Activated T-cell treated with anti-CD3 and anti-CD28 coated beads for 4 hours (primary cell): Measurements from ENCODE around the gene EFNA4.

Experiments used
- DNase-seq: peaks from one replicate; pipeline ENCODE4 v3.0.0-alpha.2; 2020

The EFNA4 gene

GRCh38 chr1:155052439-155053395, 10.8 kb upstream of the EFNA4 start:
- DNase-seq, result no peak

DNA sequence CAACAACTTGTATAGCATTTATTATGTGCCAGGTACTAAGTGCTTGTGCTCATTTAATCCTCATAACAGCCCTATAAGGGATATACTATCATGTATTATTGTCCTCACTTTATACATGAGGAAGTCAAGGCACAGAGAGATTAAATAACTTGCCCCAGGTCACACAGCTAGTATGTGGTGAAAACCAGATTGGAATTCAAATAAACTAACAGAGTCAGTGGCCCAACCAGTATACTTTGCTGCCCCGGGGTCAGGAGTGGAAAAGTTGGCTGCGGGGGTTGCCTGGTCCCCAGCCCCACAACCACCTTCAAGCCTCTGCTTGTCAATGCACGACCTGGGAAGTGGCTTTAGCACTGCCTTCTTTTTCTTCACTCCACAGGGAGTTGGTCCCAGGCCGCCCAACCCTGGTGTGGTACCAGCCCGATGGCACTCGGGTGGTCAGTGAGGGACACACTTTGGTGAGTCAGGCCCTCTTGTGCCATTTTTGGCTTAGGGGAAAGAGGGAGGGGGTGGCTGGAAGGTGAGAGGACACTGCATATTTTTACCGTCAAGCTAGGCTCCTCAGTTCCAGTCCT, 9.9 kb upstream of the EFNA4 start:
- no peak for DNase-seq

DNA sequence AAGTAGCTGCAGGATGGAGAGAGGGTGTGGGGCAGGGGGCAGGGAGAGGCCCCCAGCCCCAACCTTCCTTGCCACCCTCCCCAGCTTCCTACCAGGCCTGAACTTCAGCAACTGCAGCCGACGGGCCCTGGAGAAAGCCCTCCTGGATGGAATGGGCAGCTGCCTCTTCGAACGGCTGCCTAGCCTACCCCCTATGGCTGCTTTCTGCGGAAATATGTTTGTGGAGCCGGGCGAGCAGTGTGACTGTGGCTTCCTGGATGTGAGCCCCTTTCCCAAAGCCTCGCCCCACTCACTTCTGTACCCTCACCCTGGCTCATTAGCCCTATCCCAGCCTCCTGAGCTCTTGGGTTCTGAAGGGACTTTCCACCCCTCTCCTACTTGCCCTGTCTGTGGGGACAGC, 6.4 kb upstream of the EFNA4 start:
- DNase-seq, result no peak

GRCh38 chr1:155057788-155058211, 5.7 kb upstream of the EFNA4 start:
- DNase-seq, result no peak

GRCh38 chr1:155060736-155061135, 2.8 kb upstream of the EFNA4 start:
- no peak for DNase-seq

- DNase-seq, result peak; percentile 97
These were observed 2.0 kb upstream of the EFNA4 start for GRCh38 chr1:155061381-155062150.

DNA sequence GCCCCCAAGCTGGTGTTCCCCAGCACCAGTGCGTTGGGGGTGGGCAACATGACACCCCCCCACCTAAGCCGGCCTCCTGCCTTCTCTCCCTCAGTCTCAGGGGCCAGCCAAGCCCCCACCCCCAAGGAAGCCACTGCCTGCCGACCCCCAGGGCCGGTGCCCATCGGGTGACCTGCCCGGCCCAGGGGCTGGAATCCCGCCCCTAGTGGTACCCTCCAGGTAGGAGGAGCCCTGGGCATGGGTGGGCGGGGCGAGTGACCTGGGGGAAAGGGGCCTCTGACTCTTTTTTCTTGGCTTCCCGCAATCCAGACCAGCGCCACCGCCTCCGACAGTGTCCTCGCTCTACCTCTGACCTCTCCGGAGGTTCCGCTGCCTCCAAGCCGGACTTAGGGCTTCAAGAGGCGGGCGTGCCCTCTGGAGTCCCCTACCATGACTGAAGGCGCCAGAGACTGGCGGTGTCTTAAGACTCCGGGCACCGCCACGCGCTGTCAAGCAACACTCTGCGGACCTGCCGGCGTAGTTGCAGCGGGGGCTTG, 1.3 kb upstream of the EFNA4 start:
- no peak for DNase-seq

DNA sequence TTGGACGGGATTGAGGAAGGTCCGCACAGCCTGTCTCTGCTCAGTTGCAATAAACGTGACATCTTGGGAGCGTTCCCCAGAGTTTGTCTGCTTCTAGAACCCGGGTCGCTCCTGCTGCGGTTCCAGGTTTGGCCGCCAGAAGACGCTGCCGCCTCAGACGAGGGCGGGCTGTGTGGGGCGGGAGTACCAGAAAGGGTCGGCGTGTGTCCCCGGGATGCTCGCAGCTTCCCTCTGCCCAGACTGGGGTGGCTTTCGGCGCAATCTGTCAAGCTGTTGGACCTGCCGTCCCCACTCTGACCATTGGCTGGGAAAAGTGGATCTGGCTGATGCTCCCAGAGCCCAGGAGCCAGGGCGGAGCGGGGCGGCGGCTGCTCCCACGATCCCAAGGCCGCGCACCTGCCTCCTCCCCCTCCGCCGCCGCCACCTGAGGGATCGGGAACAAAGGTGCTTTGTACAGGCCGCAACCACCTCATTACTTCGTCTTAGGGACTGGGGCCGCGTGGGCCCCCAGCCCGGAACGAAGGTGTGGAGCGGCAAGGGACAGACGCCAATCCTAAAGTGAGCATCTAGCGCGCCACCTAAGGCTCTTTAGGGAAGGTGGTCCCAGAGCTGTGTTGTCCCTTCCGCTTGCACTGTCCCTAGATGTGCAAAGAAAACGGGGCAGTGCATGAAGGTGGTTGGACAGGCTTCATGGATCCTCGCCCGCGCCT, 683 bp upstream of the EFNA4 start:
- peak; percentile 77 for DNase-seq

GRCh38 chr1:155064111-155064831, 731 bp downstream of the EFNA4 start:
- DNase-seq, result no peak

GRCh38 chr1:155064832-155065429, 1.4 kb downstream of the EFNA4 start:
- DNase-seq, result no peak

DNA sequence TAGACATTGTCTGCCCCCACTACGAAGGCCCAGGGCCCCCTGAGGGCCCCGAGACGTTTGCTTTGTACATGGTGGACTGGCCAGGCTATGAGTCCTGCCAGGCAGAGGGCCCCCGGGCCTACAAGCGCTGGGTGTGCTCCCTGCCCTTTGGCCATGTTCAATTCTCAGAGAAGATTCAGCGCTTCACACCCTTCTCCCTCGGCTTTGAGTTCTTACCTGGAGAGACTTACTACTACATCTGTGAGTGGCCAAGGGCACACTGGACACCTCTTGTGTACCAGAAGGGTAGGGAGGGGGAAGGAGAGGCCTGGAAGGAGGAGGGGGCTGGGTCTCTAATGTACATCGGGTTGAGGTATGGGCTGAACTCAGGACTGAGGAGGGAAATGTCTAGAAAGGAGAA, 3.2 kb downstream of the EFNA4 start:
- no peak for DNase-seq

- DNase-seq, result no peak
These were observed 5.1 kb downstream of the EFNA4 start for GRCh38 chr1:155068599-155068998.

GRCh38 chr1:155069551-155070157, 6.1 kb downstream of the EFNA4 start:
- DNase-seq, result no peak

DNA sequence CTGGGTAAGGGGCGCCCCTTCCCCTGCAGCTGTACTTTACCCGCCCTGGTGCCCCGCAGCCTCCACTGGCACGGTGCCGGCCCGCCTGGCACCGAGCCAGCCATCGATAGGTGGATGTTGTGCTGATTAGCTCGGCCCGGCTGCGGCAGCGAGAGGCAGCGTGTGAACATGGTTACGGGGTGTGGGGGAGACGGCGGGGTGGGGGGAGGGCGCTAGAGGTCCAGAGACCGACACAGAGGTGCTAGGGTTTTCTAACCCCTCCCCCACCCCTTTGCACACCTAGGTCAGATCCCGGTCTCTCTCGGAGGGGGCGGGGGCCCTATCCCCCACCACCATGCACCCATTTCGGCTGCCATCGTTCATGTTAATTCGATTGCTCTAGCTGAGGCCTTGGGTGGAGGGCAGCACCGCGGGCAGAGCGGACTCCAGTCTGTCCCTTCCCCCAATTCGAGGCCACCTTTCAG, 6.7 kb downstream of the EFNA4 start:
- no peak for DNase-seq

DNA sequence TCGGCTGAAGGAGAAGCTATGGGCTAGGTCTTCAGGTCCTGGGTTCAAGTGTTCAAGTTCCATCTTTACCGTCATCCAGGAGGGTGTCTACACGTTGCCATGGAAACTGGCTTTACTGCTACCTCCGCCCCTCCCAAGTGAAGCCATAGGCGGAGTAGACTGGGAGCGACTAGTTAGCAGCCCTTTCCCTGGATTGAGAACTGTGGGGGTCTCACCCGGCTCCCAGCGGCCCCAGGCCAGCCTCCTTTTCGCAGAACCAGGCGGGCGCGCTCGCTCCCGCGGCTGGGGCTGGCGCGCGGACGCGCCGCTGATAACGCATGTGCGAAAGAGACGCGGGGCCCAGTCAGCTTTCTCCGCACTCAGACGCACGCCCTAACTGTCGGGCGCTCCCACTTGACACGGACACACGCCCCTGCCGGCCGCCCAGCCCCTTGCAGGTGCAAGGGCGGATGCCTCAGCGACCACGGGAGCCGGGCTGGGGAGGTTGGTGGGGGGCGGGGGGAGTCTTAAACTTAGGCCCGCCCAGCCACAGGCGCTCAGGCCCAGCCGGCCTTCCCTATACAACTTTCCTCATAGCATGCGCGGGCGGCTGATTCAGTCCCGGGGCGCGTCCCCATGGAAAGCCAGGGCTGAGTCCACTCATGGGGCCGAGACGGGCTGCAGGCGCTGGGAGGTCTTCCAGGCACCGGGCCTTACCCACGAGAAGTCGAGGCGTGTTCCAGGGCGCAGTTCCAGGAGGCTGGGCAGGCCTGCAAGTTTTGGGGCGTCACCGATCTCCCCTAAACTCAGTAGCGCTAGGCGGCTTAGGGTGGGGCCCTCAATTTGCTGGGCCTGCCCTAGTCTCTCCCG, 7.4 kb downstream of the EFNA4 start:
- DNase-seq, result peak; percentile 49

DNA sequence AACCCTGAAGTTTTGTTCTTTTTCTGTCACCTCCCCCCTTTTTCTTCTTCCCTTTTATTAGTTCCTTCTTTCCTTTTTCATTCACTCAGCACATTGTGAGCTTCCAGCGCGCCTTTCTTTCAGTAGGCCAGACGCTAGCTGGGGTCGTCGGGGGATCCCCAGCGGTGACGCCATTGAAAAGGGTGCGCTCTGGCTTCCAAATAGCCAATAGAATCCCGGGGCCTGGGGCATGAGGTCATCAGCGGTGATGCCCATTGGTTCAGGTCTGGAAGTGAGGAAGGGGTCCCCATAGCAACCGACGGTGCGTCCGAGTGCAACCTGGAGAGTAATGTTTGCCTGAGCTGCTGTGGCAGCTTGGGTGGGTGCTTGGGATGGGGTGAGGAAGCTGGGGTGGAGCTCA, 8.2 kb downstream of the EFNA4 start:
- no peak for DNase-seq

DNA sequence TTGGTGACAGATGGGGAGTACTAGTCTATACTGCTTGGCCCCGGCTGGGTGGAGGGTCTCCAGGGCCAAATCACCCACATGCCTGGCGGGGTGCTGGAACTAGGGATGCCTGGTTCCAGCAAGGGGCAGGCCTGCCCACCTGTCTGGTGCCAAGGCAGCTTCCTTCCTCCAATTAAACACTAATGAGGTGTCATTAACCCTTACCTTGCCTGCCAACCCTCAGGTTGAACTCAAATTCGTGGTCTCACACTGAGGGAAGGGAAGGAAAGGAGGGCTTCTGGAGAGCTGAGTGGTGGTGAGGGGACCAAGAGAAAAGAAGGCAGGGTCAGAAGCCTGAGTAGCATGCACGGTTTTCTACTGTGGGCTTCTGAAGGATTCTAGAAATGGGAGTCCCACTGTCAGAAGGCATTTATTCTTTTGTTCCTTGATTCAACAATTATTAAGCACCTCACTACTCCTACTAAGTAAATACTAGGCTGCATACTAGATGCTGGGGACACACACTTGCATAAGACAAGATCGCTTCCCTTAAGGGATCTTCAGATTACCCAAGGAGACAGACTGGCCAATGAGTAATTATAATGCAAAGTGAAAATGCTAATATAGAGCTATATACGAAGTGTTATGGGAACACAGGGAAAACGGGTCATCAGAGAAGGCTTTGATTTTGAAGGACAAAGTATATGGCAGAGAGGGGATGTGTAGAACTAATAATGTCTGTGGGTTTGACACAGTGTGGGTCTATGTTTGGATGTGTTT, 9.2 kb downstream of the EFNA4 start:
- DNase-seq, result no peak

DNA sequence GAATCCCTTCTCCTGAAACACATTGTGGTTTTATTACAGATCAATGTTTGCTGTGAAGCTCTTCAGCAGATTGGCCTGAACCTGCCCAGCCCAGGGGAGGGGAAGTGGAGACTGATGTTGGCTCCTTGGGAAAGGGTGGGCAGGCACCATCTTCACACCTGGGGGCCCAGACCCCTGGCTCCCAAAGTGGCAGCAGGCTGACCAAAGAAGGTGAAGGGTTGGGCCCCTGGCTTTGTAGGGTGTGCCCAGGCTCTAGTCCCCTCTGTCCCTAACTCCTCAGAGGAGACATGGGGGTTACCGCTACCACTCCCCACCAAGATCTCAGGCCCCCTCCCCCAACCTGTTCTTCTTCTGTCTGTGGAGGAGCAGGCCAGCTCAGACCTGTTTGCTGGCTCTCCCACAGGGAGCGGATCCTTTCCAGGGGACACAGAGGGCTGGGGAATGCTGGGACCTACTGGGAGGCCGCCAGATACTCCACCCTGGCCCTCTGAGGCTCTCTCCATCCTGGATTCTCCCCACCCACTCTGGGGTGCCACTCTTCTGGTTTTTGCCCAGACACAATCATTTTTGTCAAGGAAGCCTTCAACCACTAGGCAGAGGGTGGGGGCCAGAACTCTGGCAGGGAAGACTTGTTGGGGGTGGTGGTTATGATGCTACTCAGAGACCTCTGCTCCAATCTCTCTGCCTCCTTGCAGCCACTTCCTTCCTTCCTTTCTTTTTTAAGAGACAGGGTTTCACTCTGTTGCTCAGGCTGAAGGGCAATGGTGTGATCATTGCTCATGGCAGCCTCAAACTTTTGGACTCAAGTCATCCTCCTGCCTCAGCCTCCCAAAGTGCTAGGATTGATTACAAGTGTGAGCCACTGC, 10.1 kb downstream of the EFNA4 start:
- DNase-seq, result no peak
